ENCODE data around the gene HS3ST3B1. TPM values are rescaled to one million over a fixed set of nuclear protein-coding genes. Genes with fewer than 3 reads are reported as not detected.

The HS3ST3B1 gene
- total RNA-seq = 0.40 and 2.0 TPM in 2 replicates

GRCh38 chr17:14300575-14301278 is at the start of gene HS3ST3B1:
Gene HS3ST3B1 (plus strand): TSS chr17:14301081. CDS start chr17:14301519, 438 bp downstream.

Other genes with a start within 250 kb of the HS3ST3B1 start
- 9.5 and 9.6 TPM in 2 replicates for gene COX10, start 231.6 kb upstream of the HS3ST3B1 start, total RNA-seq
- gene CDRT15, start 64.2 kb upstream of the HS3ST3B1 start, total RNA-seq = not detected in 2 replicates